GM18951 (cell line): ENCODE data around the gene EPN3.

Experiments used
- POLR2A ChIP-seq: IDR thresholded peaks from 4 replicates; pipeline ENCODE4 v1.6.1; 2011; ENCODE audit warnings: mild to moderate bottlenecking; ENCODE audit not compliant: insufficient read length, insufficient read depth; ENCODE audit errors: extremely low read depth
- in situ Hi-C: fragments of 300-500 bp; cut with MboI; formaldehyde crosslinking; loops from one replicate; pipeline ENCODE4 v1.12.0; 2022; ENCODE audit warnings: low sequenced_read_pairs, mixed read lengths, inconsistent platforms; ENCODE audit not compliant: unreplicated experiment

The EPN3 gene

GRCh38 chr17:50541716-50542688 is 9.5 kb downstream of the EPN3 start:
- in situ Hi-C loops: no loop called here

DNA sequence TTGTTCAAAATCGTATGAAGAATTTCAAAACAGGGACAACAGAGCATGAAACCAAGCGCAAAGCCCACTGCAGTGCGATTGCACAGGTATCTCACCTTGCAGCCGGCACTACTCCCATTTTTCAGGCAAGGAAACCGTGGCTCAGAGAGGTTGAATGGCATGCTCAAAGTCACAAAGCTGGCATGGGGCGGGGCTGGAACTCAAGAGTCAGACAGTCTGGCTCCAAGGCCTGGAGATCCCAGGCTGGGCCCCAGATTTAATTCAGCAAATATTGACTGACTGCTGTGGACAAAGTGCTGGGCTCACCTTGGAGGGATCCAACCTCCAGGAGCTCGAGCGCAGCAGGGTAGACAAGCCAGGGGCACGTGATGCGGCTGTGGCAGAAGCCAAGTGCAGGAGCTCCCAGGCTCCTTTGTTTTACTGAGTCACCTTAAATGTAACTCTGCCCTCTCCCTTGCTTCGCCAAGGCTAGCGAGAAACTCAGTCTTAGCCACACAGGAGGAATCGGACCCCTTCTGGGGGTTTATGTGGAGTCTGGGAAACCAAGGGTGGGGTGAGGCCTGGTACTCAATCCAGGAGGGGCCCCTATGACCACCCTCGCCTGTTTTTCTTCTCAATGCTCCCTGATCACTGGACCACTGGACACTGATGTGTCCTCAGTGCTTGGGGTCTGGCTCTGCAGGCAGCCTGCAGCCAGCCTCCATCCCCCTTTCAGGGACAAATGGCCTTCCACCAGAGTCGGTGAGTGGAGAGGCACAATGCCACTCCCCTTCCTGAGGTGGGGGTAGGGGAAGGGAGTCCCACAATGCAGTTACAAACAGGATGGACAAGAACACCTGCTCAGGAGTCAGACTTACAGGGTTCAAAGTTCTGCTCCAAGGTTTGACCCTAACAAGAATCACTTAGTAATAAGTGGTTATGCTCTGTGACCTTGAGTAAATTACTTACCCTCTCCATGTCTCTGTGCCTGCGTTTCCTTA is 10.6 kb downstream of the EPN3 start:
- in situ Hi-C loops: no loop called here
- TF ChIP-seq POLR2A: no peak

More at GRCh38 chr17:50541716-50542688, 9.5 kb downstream of the EPN3 start:
- peak; percentile 59 for TF ChIP-seq POLR2A

DNA sequence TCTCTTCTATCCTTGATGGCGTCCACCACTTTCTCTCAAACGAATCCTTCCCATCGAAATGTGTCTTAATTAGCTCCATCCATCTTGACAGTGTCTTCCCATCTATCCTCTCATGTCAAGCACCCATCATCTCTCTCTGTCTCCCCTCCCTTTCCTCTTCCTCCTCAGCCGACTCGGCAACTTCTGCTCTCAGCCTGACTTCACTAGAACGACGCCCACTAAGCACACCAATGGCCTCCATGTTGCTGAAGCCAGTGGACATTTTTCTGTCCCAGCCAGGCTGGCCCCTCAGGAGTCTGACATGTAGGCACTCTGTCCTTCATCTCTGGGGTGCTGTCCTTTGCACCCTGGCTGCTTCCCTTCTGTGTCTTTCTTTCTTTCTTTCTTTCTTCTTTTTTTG is 12.0 kb downstream of the EPN3 start:
- TF ChIP-seq POLR2A: no peak
- in situ Hi-C loops: no loop called here

GRCh38 chr17:50545311-50545710 is 12.8 kb downstream of the EPN3 start:
- TF ChIP-seq POLR2A: no peak
- in situ Hi-C loops: no loop called here

DNA sequence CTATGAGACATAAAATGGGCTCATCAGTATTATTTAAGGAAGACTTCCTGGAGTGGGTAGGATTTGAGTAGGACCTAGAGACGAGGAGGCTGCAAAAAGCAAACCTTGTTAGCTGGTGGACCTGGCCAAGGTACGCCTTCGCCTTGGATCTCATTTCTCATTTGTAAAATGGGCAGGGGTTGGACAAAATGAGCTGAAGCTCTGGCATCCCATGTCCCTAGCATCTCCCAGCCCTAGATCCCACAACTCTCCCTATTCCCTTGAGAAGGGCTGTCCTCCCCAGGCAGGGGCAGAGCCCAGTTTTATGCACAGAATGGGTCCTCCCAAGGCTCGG is 14.1 kb downstream of the EPN3 start:
- in situ Hi-C loops: no loop called here
- no peak for TF ChIP-seq POLR2A

DNA sequence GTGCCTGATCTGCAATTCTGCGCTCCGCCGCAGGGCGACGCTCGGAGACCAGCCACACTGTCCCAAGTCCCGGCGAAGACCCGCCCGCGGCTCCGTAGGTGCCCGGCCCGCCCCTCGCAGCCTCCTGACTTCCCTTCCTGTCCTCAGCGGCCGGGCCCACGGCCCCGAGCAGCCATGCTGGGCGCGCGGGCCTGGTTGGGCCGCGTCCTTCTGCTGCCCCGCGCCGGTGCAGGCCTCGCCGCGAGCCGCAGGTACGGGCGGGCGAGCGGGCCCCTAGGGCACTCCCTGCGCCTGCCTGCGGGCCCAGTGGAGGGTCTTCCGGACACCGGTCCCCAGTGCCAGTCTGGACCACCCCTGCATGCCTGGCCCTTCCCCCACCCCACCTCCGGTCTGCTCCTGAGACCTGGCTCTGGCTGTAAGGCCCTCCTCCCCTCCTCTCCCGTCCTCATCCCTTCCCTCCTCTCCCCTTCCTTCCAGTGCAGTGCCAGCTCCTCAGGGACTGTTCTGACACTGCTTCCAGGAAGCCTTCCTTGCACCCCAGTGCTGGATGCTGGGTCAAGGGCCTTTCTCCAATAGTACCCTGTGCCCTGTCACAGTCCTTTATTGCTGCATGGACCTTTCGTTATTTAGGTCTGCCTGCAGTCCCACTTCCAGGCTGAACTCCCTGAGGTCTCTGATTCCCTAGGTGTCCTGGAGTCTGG is 14.7 kb downstream of the EPN3 start, which contains the start of gene SPATA20:
SPATA20 (plus strand) TSS at position 140 of the 701 bp plus-strand sequence; CDS start at position 175, 35 bp downstream.
- TF ChIP-seq POLR2A: peak; percentile 93
- in situ Hi-C loops: no loop called here

DNA sequence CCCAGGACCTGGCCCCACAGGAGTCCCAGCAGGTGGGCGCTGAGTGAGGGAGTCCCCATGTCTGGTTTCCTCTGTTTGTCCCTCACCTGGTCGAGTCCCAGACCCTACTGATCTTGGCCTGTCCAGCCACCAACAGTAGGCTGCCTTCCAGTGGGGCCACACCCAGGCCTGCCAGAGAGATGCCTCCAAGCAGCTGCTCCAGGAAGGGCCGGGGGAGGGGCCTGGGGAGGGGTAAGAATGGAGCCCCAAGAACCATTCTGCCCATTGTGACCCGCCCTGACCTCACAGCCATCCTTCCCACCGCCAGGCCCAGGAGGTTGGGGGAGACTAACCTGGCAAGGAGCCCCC is 15.2 kb downstream of the EPN3 start:
- in situ Hi-C loops: no loop called here
- no peak for TF ChIP-seq POLR2A

GRCh38 chr17:50548831-50549230 is 16.3 kb downstream of the EPN3 start:
- TF ChIP-seq POLR2A: no peak
- in situ Hi-C loops: no loop called here

DNA sequence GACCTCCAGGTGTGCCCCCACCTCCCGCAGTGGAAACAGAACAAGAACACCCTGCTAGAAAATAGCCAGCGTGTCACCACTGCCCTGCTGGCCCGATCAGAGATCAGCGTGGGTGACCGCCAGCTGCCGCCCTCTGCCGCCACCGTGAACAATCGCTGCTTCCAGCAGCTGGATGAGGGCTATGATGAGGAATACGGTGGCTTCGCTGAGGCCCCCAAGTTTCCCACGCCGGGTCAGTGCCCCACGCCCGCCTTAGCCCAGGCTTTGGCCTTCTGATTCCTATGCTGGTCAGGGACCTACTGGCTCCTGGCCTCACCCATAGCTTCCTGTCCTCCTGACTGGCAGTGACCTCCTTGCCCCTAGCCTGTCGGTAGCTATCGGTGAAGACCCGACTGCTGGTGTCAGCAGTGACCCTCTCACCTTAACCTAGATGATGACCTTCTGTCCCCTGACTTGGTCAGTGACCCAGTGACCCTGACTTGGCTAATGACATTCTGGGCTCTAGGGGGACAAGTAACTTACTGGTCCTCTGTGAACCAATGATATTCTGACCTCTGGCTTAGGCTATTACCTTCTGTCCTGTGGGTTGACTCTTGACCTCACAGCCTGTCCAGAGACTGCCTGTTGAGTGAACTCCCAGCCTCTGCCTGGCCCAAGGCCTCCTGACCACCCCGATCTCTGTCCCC is 16.9 kb downstream of the EPN3 start:
- no peak for TF ChIP-seq POLR2A
- in situ Hi-C loops: no loop called here

GRCh38 chr17:50549969-50550368 is 17.4 kb downstream of the EPN3 start:
- in situ Hi-C loops: no loop called here
- TF ChIP-seq POLR2A: no peak

GRCh38 chr17:50550661-50551432 is 18.3 kb downstream of the EPN3 start:
- TF ChIP-seq POLR2A: no peak
- in situ Hi-C loops: no loop called here

- in situ Hi-C loops: no loop called here
- no peak for TF ChIP-seq POLR2A
These were observed 18.9 kb downstream of the EPN3 start for GRCh38 chr17:50551433-50551815.
